Stimulated activated CD8-positive, alpha-beta memory T cell treated with anti-CD3 and anti-CD28 coated beads, Interleukin-2, amount 100 ng/mL, for 1 hour (primary cell): ENCODE data around the gene TMEM79.
A peak's percentile ranks its signal among the peaks of the same experiment; 100 is the strongest.

ENCODE experiments used
- DNase-seq, 2 donors: peaks; one replicate each; pipeline ENCODE4 v3.0.0-alpha.2; 2020; ENCODE audit warnings: low read depth in 2 of 2

TMEM79 gene

DNA sequence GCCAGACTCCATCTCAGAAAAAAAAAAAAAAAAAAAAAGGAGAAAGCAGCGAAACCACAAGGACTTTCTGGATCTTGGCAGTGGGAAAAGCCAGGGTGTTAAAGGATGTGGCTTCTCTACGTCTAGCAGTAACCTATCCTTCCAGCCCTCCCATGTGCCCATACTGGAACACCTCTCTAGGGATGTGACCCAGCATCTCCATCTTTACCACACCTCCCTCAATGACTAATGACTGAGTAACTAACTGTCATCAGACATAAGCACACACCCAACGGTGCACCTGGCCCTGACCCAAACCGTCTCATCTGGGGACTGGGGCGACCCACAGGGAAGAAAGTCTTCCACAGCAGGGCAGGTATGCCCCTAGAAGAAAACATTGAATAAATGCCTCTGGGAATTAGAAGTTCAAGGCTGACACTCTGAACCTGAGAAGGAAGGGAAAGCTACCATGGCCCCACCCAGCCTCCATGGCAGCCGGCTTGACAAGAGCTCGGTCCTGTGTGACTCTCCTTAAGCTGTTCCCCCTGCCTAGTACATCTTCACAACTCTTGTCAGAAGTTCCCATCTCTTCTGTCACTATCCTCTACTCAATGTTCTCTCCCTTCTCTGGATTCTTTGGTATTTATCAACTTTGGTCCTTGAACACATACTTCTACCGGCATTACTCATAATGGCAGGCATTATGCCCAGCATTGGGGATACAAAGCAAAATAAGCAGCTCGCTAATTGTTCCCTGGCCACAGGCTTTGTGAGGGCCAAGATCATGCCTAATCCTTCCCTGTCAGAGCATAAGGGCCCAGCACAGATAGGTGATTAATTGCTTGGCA lies 21.5 kb upstream of the TMEM79 start:
- DNase-seq: no peak

DNA sequence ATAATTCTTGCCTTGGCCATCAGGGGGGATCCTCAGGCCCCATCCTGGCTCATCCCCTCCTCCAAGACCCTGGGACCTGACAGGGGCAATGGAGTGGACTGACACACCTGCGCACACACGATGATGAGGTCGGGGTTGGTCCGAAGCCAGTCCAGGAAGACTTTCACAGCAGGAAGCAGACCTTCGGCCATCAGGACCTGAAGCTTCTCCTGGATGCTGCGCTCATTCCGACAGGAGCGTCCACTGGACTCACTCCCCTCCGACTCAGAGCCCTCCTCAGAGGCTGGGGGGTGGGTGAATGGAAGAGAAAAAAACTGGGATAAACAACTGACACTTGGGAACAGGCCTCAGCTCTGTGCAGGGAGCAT lies 20.9 kb upstream of the TMEM79 start:
- no peak for DNase-seq

DNA sequence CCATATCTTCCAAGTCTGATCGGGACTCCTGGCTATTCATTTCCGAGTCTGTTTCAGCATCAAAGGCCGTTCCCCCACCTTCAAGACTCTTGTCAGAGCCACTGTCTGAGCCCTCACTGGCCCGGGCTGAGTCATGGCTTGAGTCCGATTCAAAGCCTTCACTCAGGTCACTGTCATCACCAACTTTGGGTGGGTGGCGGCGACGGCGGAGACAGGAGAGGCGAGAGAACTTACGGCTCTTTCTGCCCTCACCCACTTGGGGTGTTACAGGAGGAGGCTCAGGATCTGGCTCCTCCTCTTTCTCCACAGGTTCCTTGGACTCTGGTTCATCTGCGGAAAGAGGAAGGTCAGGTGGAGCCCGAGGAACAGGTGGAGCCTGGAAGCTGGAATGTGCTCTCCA lies 18.1 kb upstream of the TMEM79 start:
- DNase-seq: no peak

GRCh38 chr1:156268336-156268735 lies 15.8 kb upstream of the TMEM79 start:
- DNase-seq: no peak

GRCh38 chr1:156270314-156270713 lies 13.8 kb upstream of the TMEM79 start:
- DNase-seq: no peak

- no peak for DNase-seq
These were observed 7.6 kb upstream of the TMEM79 start for GRCh38 chr1:156276532-156276931.

DNA sequence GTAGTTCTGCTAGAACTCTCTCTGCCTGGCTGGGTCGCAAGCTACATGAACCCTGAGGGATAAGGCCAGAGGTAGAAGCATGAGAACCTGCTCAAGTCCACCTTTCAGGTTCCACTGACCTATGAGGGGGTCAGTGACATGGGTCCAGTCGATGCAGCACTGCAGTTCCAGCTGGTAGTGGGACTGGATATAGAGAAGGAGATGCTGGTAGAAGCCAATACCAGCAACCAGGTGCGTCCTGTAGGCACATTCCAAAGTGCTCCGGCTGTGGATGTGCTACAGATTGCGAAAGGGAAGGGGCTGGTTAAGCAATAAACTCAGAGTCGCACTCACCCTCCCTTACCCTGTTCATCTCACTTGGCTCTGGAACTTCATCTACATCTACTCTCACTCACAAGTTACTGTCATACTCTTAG lies 7.2 kb upstream of the TMEM79 start:
- DNase-seq: no peak

DNA sequence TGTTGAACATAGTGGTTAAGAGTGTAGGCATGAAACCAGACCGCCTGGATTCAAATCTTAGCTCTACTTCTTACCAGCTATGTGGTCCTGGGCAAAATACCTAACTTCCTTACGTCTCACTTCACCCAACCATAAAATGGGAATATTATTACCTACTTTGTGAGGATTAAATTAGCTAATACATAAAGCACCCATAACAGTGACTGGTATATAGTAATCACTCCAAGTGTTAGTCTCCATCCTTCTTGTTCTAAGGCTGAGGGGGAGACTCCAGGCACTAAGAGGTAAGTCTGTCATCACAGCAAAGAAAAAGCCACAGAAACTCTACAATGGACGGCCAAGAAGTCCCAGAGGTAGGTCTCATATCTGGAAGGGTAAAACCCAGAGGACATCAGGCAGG lies 4.3 kb upstream of the TMEM79 start:
- DNase-seq: no peak

DNA sequence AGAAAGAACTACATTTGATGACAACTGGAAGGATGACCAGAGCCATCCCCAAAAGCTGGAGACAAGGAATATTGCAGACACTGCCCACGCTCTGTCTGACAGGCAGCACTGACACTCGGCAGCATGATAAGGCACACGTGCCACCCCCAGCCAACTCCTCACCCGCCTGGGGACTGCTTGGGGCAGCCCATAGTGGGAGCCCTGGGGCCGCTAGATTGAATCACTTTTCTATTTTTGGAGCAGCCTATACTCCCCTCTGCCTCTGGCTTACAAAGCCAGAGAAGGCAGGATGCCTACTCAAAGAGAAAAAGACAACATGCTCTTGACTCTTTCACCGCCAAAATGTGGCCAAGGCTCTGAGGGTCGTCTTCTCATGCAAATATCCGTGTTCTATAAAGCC lies 2.8 kb upstream of the TMEM79 start:
- no peak for DNase-seq

GRCh38 chr1:156281693-156282478 lies 2.2 kb upstream of the TMEM79 start:
- no peak for DNase-seq

DNA sequence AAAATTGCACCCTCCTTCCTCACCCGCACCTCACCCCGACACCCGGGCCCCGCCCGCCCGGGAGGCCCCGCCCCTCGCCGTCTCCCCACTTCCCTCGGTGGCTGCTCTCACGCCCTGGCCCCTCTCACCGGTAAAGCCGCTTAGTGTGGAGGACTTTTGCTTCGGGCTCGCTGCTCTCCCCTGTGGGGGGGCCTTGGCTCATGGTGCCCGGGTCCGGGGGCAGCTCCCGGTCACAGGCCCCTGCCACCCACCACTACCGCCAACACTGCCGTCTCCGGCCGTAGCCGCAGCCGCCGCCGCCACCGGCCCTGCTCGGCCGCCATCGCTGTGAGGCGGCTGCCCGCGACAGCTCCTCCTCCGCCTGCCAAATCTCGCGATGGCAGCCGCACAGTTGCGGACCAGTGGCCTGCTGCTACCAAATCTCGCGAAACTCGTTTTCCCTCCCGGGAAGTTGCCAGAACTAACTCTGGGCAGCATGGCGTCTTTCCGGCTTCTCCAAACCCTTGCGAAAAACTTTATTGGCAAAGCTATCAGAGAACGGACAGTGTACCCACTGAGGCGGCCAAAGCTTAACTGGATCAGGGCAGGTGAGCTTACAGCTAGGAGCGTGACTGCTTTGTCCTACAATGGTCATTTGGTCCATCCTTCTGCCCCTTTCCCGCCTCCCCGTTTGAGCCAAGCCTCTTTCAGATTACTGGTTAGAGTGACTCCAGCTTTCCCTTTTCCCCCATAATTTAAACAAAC lies 1.5 kb upstream of the TMEM79 start, which contains the start of gene SMG5:
Gene SMG5, minus strand, starts transcription at position 347 of the 744 bp plus-strand sequence. Its CDS starts 145 bp downstream, at position 202.
- DNase-seq: peak; percentile 83 to 90

- no peak for DNase-seq
These were observed 604 bp upstream of the TMEM79 start for GRCh38 chr1:156283521-156283920.

DNA sequence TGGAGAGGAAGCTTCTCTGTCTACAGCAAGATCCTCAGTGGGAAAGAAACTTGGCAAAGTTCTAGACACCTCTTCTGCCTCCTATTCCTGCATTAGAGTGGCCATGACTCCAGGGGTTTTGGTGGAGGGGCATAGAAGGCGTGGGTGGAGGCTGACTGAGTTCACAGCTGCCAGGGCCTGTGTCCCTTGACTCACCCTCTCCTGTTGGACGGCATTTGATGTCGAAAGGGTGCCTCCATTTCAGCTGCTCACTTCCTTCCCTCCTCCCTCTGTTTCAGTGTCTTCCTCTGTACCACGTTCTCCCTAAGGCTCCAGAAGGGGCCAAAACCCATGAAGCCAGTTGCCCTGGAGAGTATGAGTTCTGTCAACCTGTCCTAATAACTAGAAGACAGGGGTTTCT lies 632 bp downstream of the TMEM79 start:
- no peak for DNase-seq

DNA sequence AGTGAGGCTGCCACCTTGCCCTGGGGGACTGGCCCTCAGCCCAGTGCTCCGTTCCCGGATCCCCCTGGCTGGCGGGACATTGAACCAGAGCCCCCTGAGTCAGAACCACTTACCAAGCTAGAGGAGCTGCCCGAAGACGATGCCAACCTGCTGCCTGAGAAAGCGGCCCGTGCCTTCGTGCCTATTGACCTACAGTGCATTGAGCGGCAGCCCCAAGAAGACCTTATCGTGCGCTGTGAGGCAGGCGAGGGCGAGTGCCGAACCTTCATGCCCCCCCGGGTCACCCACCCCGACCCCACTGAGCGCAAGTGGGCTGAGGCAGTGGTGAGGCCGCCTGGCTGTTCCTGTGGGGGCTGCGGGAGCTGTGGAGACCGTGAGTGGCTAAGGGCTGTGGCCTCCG lies 1.3 kb downstream of the TMEM79 start:
- no peak for DNase-seq

DNA sequence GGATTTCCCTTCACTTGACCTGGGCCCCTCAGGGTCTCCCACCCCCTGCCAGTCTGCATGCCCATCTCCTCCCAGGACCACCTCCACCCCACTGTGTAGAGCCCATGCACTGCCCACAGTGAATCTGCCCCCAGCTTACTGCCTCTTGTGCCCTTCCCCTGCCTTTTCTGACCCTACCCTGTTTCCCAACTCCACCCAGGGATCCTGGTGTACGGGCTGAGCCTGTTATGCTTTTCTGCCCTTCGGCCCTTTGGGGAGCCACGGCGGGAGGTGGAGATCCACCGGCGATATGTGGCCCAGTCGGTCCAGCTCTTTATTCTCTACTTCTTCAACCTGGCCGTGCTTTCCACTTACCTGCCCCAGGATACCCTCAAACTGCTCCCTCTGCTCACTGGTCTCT lies 1.9 kb downstream of the TMEM79 start:
- no peak for DNase-seq

DNA sequence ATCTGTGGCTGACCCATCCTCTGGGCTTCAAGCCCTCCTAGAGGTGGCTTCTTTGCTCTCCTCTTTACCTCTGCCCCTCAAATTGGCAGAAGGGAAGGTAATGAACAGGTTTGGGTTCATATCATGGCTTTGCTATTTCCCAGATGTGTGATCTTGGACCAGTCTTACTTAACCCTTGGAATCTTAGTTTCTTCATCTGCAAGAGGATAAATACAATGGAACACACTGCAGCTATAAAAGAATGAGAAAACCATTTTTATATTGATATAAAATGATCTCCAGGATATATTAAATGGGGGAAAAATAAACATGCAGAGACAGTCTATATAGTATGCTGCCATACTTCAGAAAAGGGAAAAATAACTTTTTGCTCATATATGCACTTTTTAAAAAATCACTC lies 5.7 kb downstream of the TMEM79 start:
- no peak for DNase-seq

DNA sequence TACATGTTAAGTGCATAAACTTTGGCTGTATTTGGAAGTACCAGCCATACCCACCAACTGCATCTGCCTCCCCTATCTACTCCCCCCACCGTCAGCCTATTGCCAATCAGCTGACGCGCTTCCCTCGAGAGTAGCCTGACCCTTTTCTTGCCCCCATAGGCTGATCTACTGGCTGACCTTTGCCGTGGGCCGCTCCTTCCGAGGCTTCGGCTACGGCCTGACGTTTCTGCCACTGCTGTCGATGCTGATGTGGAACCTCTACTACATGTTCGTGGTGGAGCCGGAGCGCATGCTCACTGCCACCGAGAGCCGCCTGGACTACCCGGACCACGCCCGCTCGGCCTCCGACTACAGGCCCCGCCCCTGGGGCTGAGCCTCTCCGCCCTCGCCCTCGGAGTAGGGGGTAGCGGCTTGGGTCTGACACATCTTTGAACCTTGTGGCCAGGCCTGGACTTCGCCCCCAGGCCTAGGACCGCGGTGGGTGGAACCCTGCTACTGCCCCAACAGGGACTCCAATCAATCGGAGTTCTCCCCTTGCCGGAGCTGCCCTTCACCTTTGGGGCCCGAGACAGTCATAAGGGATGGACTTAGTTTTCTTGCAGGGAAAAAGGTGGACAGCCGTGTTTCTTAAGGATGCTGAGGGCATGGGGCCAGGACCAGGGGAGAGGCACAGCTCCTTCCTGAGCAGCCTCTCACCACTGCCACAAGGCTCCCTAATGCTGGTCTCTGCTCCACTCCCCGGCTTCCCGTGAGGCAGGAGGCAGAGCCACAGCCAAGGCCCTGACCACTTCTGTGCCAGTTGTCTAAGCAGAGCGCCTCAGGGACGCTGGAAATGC lies 7.3 kb downstream of the TMEM79 start:
- DNase-seq: no peak

DNA sequence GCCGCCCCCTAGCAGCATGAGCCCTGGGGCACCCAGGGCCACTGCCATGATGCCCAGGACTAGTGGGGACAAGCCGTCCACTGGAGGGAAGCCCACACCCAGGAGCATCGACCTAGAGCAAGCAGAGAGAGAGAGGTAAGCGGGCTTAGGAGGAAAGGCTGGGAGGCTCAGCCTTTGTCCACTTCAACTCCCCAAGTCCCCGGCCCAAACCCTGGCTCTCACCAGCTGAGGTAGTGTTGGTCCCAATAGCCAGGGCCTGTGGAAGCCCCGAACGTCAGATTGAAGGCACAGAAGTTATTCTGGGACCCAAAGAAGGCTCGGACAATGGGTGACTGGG lies 8.9 kb downstream of the TMEM79 start:
- DNase-seq: no peak

- no peak for DNase-seq
These were observed 9.8 kb downstream of the TMEM79 start for GRCh38 chr1:156293895-156294294.

GRCh38 chr1:156295391-156295947 lies 11.3 kb downstream of the TMEM79 start, which contains the start of gene GLMP:
Gene GLMP (minus strand): TSS chr1:156295679. CDS start chr1:156295645, 34 bp downstream.
- DNase-seq: peak; percentile 24 to 25

DNA sequence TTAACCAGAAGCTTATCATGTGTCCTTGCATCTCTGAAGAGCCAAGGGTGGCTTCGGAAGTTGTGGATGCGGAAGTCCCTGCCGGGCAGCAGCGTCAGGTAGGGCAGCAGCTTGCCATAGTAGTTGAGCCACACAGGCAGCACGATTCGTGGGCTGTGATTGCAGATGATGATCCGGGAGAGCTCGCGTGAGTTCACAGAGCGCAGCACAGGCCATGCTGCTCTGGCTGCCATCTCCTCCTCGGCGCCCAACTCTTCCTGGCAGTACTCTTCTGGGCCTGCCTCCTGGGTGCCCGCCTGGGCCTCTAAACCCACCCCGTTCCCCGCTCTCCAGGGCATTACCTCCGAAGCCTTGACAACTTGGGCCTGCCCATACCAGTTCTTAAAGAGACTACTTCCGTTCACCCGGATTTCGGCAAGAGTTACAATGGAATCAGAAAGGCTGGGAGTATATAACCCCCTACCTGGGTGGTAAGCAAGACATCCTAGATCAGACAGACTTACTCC lies 14.8 kb downstream of the TMEM79 start, which contains the start of gene VHLL:
Gene VHLL, minus strand, starts transcription at position 456 of the 506 bp plus-strand sequence. Its CDS starts 118 bp downstream, at position 338.
- DNase-seq: no peak
